Epithelial cell of proximal tubule (primary cell): ENCODE data around the gene ZCCHC7. TPM values are rescaled to one million over a fixed set of nuclear protein-coding genes. Genes with fewer than 3 reads are reported as not detected.
"Not testable (repeated sequence)": the region's sequence is repeated elsewhere in the genome, so short reads cannot be mapped to it uniquely, and the experiment has no call there.

ENCODE experiments used
- DNase-seq: peaks from one replicate; pipeline ENCODE4 v3.0.0-alpha.2; 2011; ENCODE audit warnings: low read depth
- H3K4me3 ChIP-seq: 2 replicates; pipeline ENCODE4 v1.5.1; 2011; ENCODE audit warnings: low read depth, mild to moderate bottlenecking, low read length
- CTCF ChIP-seq: conservative IDR thresholded peaks from 2 replicates; pipeline ENCODE4 v1.5.1; 2012; ENCODE audit warnings: low read depth, mild to moderate bottlenecking, low read length
- total RNA-seq: library from RNA; depleted of rRNA; stranded (reverse); fragments of >200 nt; gene quantifications from 2 replicates; pipeline ENCODE4 v1.2.3, GENCODE V29; 2015

The ZCCHC7 gene
- total RNA-seq, 1 donor from 2014 or later = 13.3 TPM

GRCh38 chr9:37295796-37296195, 175.4 kb downstream of the ZCCHC7 start:
- DNase-seq = no peak
- TF ChIP-seq CTCF = peak; percentile 30

GRCh38 chr9:37297592-37297991, 177.2 kb downstream of the ZCCHC7 start:
- TF ChIP-seq CTCF = no peak
- no peak overlapping the region for H3K4me3 ChIP-seq
- DNase-seq = no peak

More at GRCh38 chr9:37295796-37296195, 175.4 kb downstream of the ZCCHC7 start:
- no peak overlapping the region for H3K4me3 ChIP-seq

GRCh38 chr9:37300620-37301019, 180.2 kb downstream of the ZCCHC7 start:
- TF ChIP-seq CTCF = no peak
- no peak overlapping the region for H3K4me3 ChIP-seq
- DNase-seq = no peak

GRCh38 chr9:37301042-37301853, 180.9 kb downstream of the ZCCHC7 start:
- no peak overlapping the region for H3K4me3 ChIP-seq

GRCh38 chr9:37301854-37302172, 181.4 kb downstream of the ZCCHC7 start:
- DNase-seq = no peak
- H3K4me3 ChIP-seq = no peak overlapping the region
- TF ChIP-seq CTCF = no peak

More at GRCh38 chr9:37301042-37301853, 180.9 kb downstream of the ZCCHC7 start:
- no peak for DNase-seq
- no peak for TF ChIP-seq CTCF

- no peak for DNase-seq
- no peak overlapping the region for H3K4me3 ChIP-seq
- TF ChIP-seq CTCF = no peak
Measured at GRCh38 chr9:37302277-37302676, 181.9 kb downstream of the ZCCHC7 start.

- DNase-seq, H3K4me3 ChIP-seq: not testable (repeated sequence)
Measured at GRCh38 chr9:37303272-37303671, 182.9 kb downstream of the ZCCHC7 start.
